Adrenal gland (tissue), 12 donors: Measurements from ENCODE around the gene C5orf15. TPM values are rescaled to one million over a fixed set of nuclear protein-coding genes. Genes with fewer than 3 reads are reported as not detected.

Experiments
- DNase-seq, 7 donors: peaks; one replicate each; pipeline ENCODE4 v3.0.0-alpha.2; 2019 to 2020
- H3K27ac ChIP-seq, 5 donors: fragments of 200-600 bp; sonication (generic) in 4 of 5; 1 replicate in 3 of 5; 2 replicates in 2 of 5; pipeline versions ENCODE4 v1.5.1 to v1.8.0; 2016 to 2020; ENCODE audit warnings: mild to moderate bottlenecking in 1 of 5
- H3K27me3 ChIP-seq: fragments of 200-600 bp; 2 replicates; pipeline ENCODE4 v1.8.0; 2021
- H3K36me3 ChIP-seq, 2 donors: fragments of 200-600 bp; replicated peaks in 1 of 2; 1 replicate in 1 of 2; 2 replicates in 1 of 2; pipeline versions ENCODE4 v1.5.1 to v1.8.0; 2018 to 2022
- H3K4me1 ChIP-seq, 2 donors: fragments of 200-600 bp; replicated peaks in 1 of 2; 1 replicate in 1 of 2; 2 replicates in 1 of 2; pipeline versions ENCODE4 v1.5.1 to v1.8.0; 2018 to 2021
- H3K4me3 ChIP-seq, 4 donors: fragments of 200-600 bp; sonication (generic) in 3 of 4; one replicate each; pipeline ENCODE4 v1.5.1; 2016 to 2018
- H3K9me3 ChIP-seq, 3 donors: fragments of 200-600 bp; sonication (generic) in 1 of 3; replicated peaks in 1 of 3; 1 replicate in 2 of 3; 2 replicates in 1 of 3; pipeline versions ENCODE4 v1.5.1 to v1.8.0; 2016 to 2021
- CTCF ChIP-seq, 6 experiments: fragments of 450-650 bp in 4 of 6; fragments of 200-600 bp in 2 of 6; sonication (generic) in 1 of 6; IDR thresholded peaks; 1 replicate in 5 of 6; 2 replicates in 1 of 6; pipeline versions ENCODE4 v1.5.1 to v1.8.0; 2016 to 2021; ENCODE audit warnings: antibody characterized with exemption in 6 of 6, mild to moderate bottlenecking in 2 of 6, moderate library complexity in 1 of 6
- POLR2A ChIP-seq, 2 donors: fragments of 450-650 bp; IDR thresholded peaks; one replicate each; pipeline ENCODE4 v1.6.1; 2017; ENCODE audit warnings: antibody characterized with exemption in 2 of 2, mild to moderate bottlenecking in 2 of 2, moderate library complexity in 1 of 2
- WGBS, 4 donors: extraction: QIAGEN DNeasy Blood & Tissue Kit in 2 of 4; methylation state at CpG; one replicate each; pipeline versions ENCODE4 v1.1.5 to v1.1.7; 2013 to 2017; 5-methylcytosine and 5-hydroxymethylcytosine counted together
- intact Hi-C, 2 donors: fragments of 100-400 bp; cut with DNase I; formaldehyde crosslinking; loops; one replicate each; pipeline versions ENCODE4 v1.14.1 to v1.15.0; 2022 to 2023
- polyA plus RNA-seq, 3 donors: library from polyadenylated mRNA; stranded (reverse); fragments of 200-250 nt in 2 of 3; fragments of 350-450 nt in 1 of 3; fragmentation: Illumina TruSeq in 1 of 3; extraction: RNeasy Lipid Tissue Mini Kit (QIAGEN cat#74804) in 1 of 3; gene quantifications; one replicate each; pipeline ENCODE4 v1.2.3, GENCODE V29; 2013 to 2014
- total RNA-seq, 9 donors: library from RNA; depleted of rRNA in 4 of 9; stranded (reverse); fragments of >200 nt in 4 of 9; fragments of 120-200 nt in 1 of 9; fragmentation: NEBNext Ultra II Directional in 1 of 9; extraction: Animal tissue kit (Norgen Biotek cat#: 25700) in 1 of 9; gene quantifications; one replicate each; pipeline versions ENCODE4 v1.1.0 to v1.2.4, GENCODE V29; 2013 to 2023
- donor health status: healthy with polysubstance abuse.
- donor health status: Bipolar disorder and iron deficiency.
- donor health status: DM: yes; HTN: yes; CAD: no.
- donor health status: DM: no; HTN: no; CAD: no.
- donor health status: DM: no; HTN: no; CAD: no.
- donor health status: DM: yes; HTN: yes; CAD: no.

Gene C5orf15
- total and polyA plus RNA-seq, 12 donors = 16.7 to 90.1 (median 53.7) TPM

GRCh38 chr5:133944263-133945185, 23.9 kb downstream of the C5orf15 start:
- Histone ChIP-seq H3K4me3 (no peak overlapping the region), H3K27ac (peak overlapping the region; percentile 7 to 79 (median 58)), H3K4me1 (peaks cover 15 to 24% of the 10 kb centered on the region in 2 donors), H3K27me3 (no peaks in the 10 kb centered on the region), H3K36me3 (no peaks in the 10 kb centered on the region), H3K9me3 (no peaks in the 10 kb centered on the region)
- intact Hi-C loops = loop anchor here in 1 of 2 donors (5.0 kb wide), 2 partner anchors 77 to 522 kb away; no protein-coding TSS in a partner anchor
- no peak for TF ChIP-seq POLR2A (IDR thresholded peaks at IDR 0.05)
- TF ChIP-seq CTCF (IDR thresholded peaks at IDR 0.05) = peak; percentile 67 to 88 (median 80)
- 38 to 50% (median 39%) methylated on average over 14 to 19 of the region's 19 CpGs for WGBS, 4 donors
- DNase-seq = peak; percentile 69 to 89 (median 82)

GRCh38 chr5:133943475-133943817, 25.0 kb downstream of the C5orf15 start:
- intact Hi-C loops = loop anchor here in 1 of 2 donors (5.0 kb wide), 2 partner anchors 76 to 521 kb away; no protein-coding TSS in a partner anchor

GRCh38 chr5:133942614-133943474, 25.6 kb downstream of the C5orf15 start:
- H3K27ac ChIP-seq = peak overlapping the region in 3 of 5 donors; percentile 27 to 54 (median 35)
- TF ChIP-seq POLR2A (IDR thresholded peaks at IDR 0.05) (no peak), CTCF (IDR thresholded peaks at IDR 0.05) (no peak)
- H3K4me1 ChIP-seq = peaks cover 15 to 24% of the 10 kb centered on the region in 2 donors
- 42 to 60% (median 53%) methylated on average over 8 to 11 of the region's 11 CpGs for WGBS, 4 donors
- H3K9me3 ChIP-seq = no peaks in the 10 kb centered on the region
- no peak overlapping the region for H3K4me3 ChIP-seq
- peak; percentile 38 to 68 (median 61) for DNase-seq
- intact Hi-C loops = loop anchor here in 1 of 2 donors (5.0 kb wide), 2 partner anchors 76 to 521 kb away; no protein-coding TSS in a partner anchor
- H3K36me3 ChIP-seq = no peaks in the 10 kb centered on the region
- H3K27me3 ChIP-seq = no peaks in the 10 kb centered on the region

More at GRCh38 chr5:133943475-133943817, 25.0 kb downstream of the C5orf15 start:
- Histone ChIP-seq H3K4me1 (peaks cover 15 to 24% of the 10 kb centered on the region in 2 donors), H3K36me3 (no peaks in the 10 kb centered on the region), H3K27ac (peak overlapping the region in 1 of 5 donors; percentile 23), H3K27me3 (no peaks in the 10 kb centered on the region), H3K9me3 (no peaks in the 10 kb centered on the region), H3K4me3 (no peak overlapping the region)
- DNase-seq = peak in 1 of 7 donors; percentile 48
- no peak for TF ChIP-seq POLR2A (IDR thresholded peaks at IDR 0.05)
- WGBS, 4 donors = 65 to 81% (median 74%) methylated on average over 7 of the region's 7 CpGs

GRCh38 chr5:133941456-133942196, 26.8 kb downstream of the C5orf15 start:
- Histone ChIP-seq H3K36me3 (no peaks in the 10 kb centered on the region), H3K4me1 (peaks cover 15 to 24% of the 10 kb centered on the region in 2 donors), H3K9me3 (no peaks in the 10 kb centered on the region), H3K27ac (no peak overlapping the region), H3K4me3 (no peak overlapping the region), H3K27me3 (no peaks in the 10 kb centered on the region)
- DNase-seq = peak in 1 of 7 donors; percentile 15
- WGBS, 4 donors = 86 to 91% (median 89%) methylated on average over 8 of the region's 8 CpGs
- intact Hi-C loops = loop anchor here in 1 of 2 donors (5.0 kb wide), 2 partner anchors 74 to 519 kb away; no protein-coding TSS in a partner anchor
- TF ChIP-seq POLR2A (IDR thresholded peaks at IDR 0.05) (no peak), CTCF (IDR thresholded peaks at IDR 0.05) (no peak)
